ENCODE results near the gene WTIP. TPM values are rescaled to one million over a fixed set of nuclear protein-coding genes. Genes with fewer than 3 reads are reported as not detected.
"Not testable (repeated sequence)": the region's sequence is repeated elsewhere in the genome, so short reads cannot be mapped to it uniquely, and the experiment has no call there.

The WTIP gene
- total and polyA plus RNA-seq, 7 donors = 2.6 to 21.4 (median 2.9) TPM

DNA sequence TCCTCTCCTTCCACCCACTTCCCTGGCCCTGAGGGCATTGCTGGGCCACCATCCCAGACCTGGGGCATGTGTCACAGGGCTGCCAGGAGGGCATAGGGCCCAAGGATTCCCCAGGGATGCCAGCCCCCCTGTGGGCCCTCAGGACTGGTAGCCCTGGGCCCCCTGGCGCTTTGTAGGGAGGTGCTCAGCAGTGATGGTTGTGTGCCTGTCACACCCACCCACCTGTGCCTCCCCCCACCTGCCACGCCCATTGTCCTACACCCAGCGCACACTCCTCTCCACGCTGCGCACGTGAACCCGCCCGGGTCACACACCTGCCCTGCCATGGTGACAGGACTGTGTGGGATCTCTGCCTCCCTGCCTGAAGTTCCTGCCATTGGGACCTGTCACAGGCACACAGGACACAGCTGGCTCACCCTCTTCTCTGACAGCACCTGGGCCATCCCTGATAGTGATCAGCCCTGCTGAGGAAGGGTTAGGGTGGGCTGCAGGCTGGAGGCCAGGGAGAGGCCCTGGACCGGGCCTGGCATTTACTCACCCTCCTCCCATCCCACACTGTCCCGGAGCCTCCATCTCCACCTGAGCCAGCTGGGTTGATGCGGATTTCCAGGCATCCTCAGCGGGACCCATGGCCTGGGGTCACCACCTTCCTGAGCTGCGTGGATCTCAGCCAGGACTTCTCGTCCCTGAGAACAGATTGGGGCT is 23.9 kb downstream of the WTIP start:
- TF ChIP-seq, protein P1, sequence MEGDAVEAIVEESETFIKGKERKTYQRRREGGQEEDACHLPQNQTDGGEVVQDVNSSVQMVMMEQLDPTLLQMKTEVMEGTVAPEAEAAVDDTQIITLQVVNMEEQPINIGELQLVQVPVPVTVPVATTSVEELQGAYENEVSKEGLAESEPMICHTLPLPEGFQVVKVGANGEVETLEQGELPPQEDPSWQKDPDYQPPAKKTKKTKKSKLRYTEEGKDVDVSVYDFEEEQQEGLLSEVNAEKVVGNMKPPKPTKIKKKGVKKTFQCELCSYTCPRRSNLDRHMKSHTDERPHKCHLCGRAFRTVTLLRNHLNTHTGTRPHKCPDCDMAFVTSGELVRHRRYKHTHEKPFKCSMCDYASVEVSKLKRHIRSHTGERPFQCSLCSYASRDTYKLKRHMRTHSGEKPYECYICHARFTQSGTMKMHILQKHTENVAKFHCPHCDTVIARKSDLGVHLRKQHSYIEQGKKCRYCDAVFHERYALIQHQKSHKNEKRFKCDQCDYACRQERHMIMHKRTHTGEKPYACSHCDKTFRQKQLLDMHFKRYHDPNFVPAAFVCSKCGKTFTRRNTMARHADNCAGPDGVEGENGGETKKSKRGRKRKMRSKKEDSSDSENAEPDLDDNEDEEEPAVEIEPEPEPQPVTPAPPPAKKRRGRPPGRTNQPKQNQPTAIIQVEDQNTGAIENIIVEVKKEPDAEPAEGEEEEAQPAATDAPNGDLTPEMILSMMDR (IDR thresholded peaks at IDR 0.05) = no peak

DNA sequence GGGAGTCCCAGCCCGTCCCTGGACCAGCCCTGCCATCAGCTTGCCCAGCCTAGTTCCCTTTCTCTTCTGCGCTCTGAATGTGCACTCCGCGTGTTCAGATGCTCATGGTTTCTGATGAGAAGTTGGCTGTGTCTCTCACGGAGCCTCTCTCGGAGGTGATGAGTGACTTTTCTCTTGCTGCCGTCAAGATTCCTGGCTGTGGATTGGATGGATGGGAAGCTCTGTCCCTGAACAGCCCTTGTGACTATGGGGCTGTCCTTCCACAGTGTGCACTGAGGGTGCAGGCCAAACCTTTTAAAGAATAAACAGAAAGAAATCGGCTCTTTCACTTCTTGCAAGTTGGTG is 24.4 kb downstream of the WTIP start:
- no peaks in the 10 kb centered on the region for H3K9me3 ChIP-seq
- ATAC-seq (no peak), DNase-seq (no peak)
- 55 to 64% (median 60%) methylated on average over 8 of the region's 8 CpGs for WGBS, 3 donors
- H3K4me1 ChIP-seq = no peaks in the 10 kb centered on the region
- TF ChIP-seq, protein P1 (IDR thresholded peaks at IDR 0.05) = no peak
- intact Hi-C loops (cut with DNase I) = no loop called here
- H3K27ac ChIP-seq = no peak overlapping the region
- H3K4me3 ChIP-seq = no peak overlapping the region
- H3K36me3 ChIP-seq (ENCODE audit: insufficient read depth in 1 of 2, low read depth in 1 of 2) = no peaks in the 10 kb centered on the region
- H3K27me3 ChIP-seq (ENCODE audit: insufficient read depth in 3 of 3, low read length in 2 of 3) = peaks cover 0 to 5% (median 0%) of the 10 kb centered on the region in 3 donors

More for the DNA sequence above, 23.9 kb downstream of the WTIP start:
- H3K4me1 ChIP-seq = no peaks in the 10 kb centered on the region
- ATAC-seq (no peak), DNase-seq (no peak)
- H3K27me3 ChIP-seq (ENCODE audit: insufficient read depth in 3 of 3, low read length in 2 of 3) = peaks cover 0 to 5% (median 0%) of the 10 kb centered on the region in 3 donors
- 62 to 80% (median 72%) methylated on average over 13 to 14 of the region's 14 CpGs for WGBS, 3 donors
- no peak overlapping the region for H3K27ac ChIP-seq
- no peaks in the 10 kb centered on the region for H3K36me3 ChIP-seq (ENCODE audit: insufficient read depth in 1 of 2, low read depth in 1 of 2)
- H3K9me3 ChIP-seq = no peaks in the 10 kb centered on the region
- intact Hi-C loops (cut with DNase I) = no loop called here
- no peak overlapping the region for H3K4me3 ChIP-seq

DNA sequence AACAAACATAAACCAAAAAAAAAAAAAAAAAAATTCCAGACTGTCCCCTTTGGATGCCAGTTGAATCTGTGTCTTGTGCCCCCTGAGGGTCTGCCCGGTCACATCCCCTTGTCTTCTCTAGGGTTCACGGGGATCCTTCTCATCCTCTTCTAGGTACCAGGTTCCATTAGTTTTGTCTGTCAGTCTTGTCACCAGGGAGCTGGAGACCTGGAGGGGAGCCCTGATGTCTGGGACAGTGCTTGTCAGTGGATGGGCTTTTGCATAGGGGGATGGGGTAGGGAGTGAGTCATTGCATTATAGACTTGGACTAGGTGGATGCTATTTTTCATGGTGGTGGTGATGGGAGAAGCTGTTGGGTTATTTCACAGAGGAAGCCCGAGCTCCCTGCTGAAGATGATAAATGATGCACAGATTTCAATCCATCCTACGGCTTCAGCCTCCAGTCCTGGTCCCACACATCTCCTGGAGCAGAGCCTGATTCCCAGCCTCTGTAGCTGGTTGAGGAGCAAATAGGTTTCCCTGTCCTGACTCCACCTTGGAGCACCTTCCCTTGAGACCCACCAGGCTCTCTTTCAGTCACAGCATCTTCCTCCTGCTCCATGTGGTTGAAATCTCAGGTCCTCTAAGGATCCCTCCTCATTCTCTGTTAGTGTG is 26.0 kb downstream of the WTIP start:
- TF ChIP-seq, protein P1 (IDR thresholded peaks at IDR 0.05) = no peak
- H3K4me1 ChIP-seq = no peaks in the 10 kb centered on the region
- intact Hi-C loops (cut with DNase I) = no loop called here

DNA sequence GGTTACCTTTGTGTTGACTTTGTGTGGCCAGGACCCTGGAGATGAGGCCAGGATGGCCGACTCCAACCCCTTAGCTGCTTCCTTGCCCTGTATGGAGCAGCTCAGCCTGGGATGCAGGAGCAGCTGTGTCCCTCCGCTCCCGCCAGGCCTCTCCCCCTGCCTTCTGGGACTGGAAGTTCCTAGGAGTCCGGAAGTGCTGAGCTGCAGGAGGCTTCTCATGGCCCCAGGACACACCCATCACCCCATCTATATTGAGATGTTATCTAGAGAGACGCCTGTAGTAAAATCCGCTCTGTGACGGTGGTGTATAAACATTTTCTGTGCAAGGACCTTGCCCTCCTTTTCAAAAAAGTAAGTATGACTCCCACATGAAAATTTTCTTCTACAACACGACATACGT is 27.0 kb downstream of the WTIP start:
- WGBS, 3 donors = 60 to 63% (median 61%) methylated on average over 9 of the region's 9 CpGs
- no peak for DNase-seq
- Histone ChIP-seq H3K36me3 (ENCODE audit: insufficient read depth in 1 of 2, low read depth in 1 of 2) (no peaks in the 10 kb centered on the region), H3K4me1 (no peaks in the 10 kb centered on the region), H3K27ac (no peak overlapping the region), H3K27me3 (ENCODE audit: insufficient read depth in 3 of 3, low read length in 2 of 3) (peaks cover 0 to 5% (median 0%) of the 10 kb centered on the region in 3 donors), H3K9me3 (no peaks in the 10 kb centered on the region), H3K4me3 (no peak overlapping the region)
- TF ChIP-seq, protein P1 (IDR thresholded peaks at IDR 0.05) = no peak
- intact Hi-C loops (cut with DNase I) = no loop called here
- no peak for ATAC-seq

More for the DNA sequence above, 26.0 kb downstream of the WTIP start:
- Histone ChIP-seq H3K4me3 (no peak overlapping the region), H3K9me3 (no peaks in the 10 kb centered on the region), H3K36me3 (ENCODE audit: insufficient read depth in 1 of 2, low read depth in 1 of 2) (no peaks in the 10 kb centered on the region), H3K27me3 (ENCODE audit: insufficient read depth in 3 of 3, low read length in 2 of 3) (peaks cover 0 to 5% (median 0%) of the 10 kb centered on the region in 3 donors), H3K27ac (no peak overlapping the region)
- 77 to 84% (median 78%) methylated on average over 4 of the region's 4 CpGs for WGBS, 3 donors
- DNase-seq = no peak
- ATAC-seq = no peak

DNA sequence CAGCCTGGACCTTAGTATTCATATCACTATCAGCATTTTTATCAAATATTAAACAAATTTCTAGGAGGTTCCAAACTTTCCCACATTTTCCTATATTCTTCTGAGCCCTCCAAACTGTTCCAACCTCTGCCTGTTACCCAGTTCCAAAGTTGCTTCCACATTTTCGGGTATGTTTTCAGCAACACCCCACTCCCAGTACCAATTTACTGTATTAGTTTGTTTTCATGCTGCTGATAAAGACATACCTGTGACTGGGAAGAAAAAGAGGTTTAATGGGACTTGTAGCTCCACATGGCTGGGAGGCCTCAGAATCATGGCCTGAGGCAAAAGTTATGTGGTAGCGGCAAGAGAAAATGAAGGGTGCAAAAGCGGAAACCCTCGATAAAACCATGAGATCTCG is 29.3 kb downstream of the WTIP start:
- DNase-seq; H3K27me3 ChIP-seq (ENCODE audit: insufficient read depth in 3 of 3, low read length in 2 of 3); H3K36me3 ChIP-seq (ENCODE audit: insufficient read depth in 1 of 2, low read depth in 1 of 2); H3K4me1 ChIP-seq; ATAC-seq; H3K4me3 ChIP-seq; H3K9me3 ChIP-seq; intact Hi-C loops (cut with DNase I); H3K27ac ChIP-seq: not testable (repeated sequence)
- WGBS, 3 donors = 86 to 97% (median 95%) methylated on average over 5 of the region's 5 CpGs

Measured in psoas muscle (tissue), 8 donors.